Peyer's patch (tissue), 4 donors: ENCODE results near the gene SPATA31E1.

Source experiments
- CTCF ChIP-seq, 6 experiments: fragments of 450-650 bp in 4 of 6; fragments of 200-600 bp in 2 of 6; sonication (generic) in 1 of 6; IDR thresholded peaks; one replicate each; pipeline ENCODE4 v1.5.1; 2017 to 2019; ENCODE audit warnings: antibody characterized with exemption in 6 of 6, mild to moderate bottlenecking in 3 of 6, moderate library complexity in 1 of 6
- POLR2A ChIP-seq, 2 donors: fragments of 450-650 bp; IDR thresholded peaks; one replicate each; pipeline ENCODE4 v1.5.1; 2017; ENCODE audit warnings: antibody characterized with exemption in 2 of 2, mild to moderate bottlenecking in 2 of 2, moderate library complexity in 2 of 2

- TF ChIP-seq CTCF (IDR thresholded peaks at IDR 0.05) = no peak
- TF ChIP-seq POLR2A (IDR thresholded peaks at IDR 0.05) = no peak
These were observed 28.1 kb downstream of the SPATA31E1 start for GRCh38 chr9:87910821-87911220.
